ENCODE data around the gene SLC1A5.

DNA sequence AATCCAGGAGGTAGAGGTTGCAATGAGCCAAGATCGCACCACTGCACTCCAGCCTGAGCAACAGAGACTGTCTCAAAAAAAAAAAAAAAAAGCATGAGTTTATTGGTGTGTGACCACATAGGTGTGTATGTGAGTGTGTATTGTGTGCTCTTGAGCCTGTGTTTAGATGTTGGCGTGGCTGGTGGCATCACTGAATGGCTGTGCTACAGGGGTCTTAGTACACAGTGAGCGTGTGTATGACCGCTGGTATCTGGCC is 2.5 kb downstream of the SLC1A5 start:
- TF ChIP-seq, protein P1, sequence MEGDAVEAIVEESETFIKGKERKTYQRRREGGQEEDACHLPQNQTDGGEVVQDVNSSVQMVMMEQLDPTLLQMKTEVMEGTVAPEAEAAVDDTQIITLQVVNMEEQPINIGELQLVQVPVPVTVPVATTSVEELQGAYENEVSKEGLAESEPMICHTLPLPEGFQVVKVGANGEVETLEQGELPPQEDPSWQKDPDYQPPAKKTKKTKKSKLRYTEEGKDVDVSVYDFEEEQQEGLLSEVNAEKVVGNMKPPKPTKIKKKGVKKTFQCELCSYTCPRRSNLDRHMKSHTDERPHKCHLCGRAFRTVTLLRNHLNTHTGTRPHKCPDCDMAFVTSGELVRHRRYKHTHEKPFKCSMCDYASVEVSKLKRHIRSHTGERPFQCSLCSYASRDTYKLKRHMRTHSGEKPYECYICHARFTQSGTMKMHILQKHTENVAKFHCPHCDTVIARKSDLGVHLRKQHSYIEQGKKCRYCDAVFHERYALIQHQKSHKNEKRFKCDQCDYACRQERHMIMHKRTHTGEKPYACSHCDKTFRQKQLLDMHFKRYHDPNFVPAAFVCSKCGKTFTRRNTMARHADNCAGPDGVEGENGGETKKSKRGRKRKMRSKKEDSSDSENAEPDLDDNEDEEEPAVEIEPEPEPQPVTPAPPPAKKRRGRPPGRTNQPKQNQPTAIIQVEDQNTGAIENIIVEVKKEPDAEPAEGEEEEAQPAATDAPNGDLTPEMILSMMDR (conservative IDR thresholded peaks at IDR 0.05; ENCODE audit: low read depth in 2 of 2), result no peak
- TF ChIP-seq EZH2 (IDR thresholded peaks at IDR 0.05; ENCODE audit: low read depth, unreplicated experiment), result no peak
- TF ChIP-seq EZH2phosphoT487 (IDR thresholded peaks at IDR 0.05; ENCODE audit: unreplicated experiment), result no peak
- TF ChIP-seq, protein P2, sequence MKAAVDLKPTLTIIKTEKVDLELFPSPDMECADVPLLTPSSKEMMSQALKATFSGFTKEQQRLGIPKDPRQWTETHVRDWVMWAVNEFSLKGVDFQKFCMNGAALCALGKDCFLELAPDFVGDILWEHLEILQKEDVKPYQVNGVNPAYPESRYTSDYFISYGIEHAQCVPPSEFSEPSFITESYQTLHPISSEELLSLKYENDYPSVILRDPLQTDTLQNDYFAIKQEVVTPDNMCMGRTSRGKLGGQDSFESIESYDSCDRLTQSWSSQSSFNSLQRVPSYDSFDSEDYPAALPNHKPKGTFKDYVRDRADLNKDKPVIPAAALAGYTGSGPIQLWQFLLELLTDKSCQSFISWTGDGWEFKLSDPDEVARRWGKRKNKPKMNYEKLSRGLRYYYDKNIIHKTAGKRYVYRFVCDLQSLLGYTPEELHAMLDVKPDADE (IDR thresholded peaks at IDR 0.05), result no peak
- TF ChIP-seq NANOG (IDR thresholded peaks at IDR 0.05; ENCODE audit: borderline replicate concordance), result no peak
- no peak for TF ChIP-seq CREB1 (CRISPR knock-in tag; IDR thresholded peaks at IDR 0.05; ENCODE audit: low read depth)
- TF ChIP-seq ZNF331 (CRISPR knock-in tag; IDR thresholded peaks at IDR 0.05; ENCODE audit: low read depth), result no peak
- no peak for TF ChIP-seq POLR2AphosphoS5 (IDR thresholded peaks at IDR 0.05; ENCODE audit: low read depth)
